Left lung (tissue), 10 donors: Measurements from ENCODE around the gene CELF4. TPM values are rescaled to one million over a fixed set of nuclear protein-coding genes. Genes with fewer than 3 reads are reported as not detected.

Source experiments
- ATAC-seq: fragments of 200-7000 bp; cut with Tn5 transposase; one replicate; pipeline ENCODE4 v1.9.1; 2020; ENCODE audit warnings: moderate library complexity
- DNase-seq, 4 donors: peaks; one replicate each; pipeline ENCODE4 v3.0.0-alpha.2; 2013 to 2020
- H3K27ac ChIP-seq, 2 donors: fragments of 200-600 bp; sonication (generic) in 1 of 2; one replicate each; pipeline versions ENCODE4 v1.5.0 to v1.8.0; 2020 to 2021
- H3K27me3 ChIP-seq, 2 donors: fragments of 200-600 bp; sonication (generic) in 1 of 2; one replicate each; pipeline versions ENCODE4 v1.5.0 to v1.8.0; 2020 to 2021
- H3K36me3 ChIP-seq, 2 donors: fragments of 200-600 bp; sonication (generic) in 1 of 2; one replicate each; pipeline versions ENCODE4 v1.5.0 to v1.8.0; 2020 to 2021
- H3K4me1 ChIP-seq, 2 donors: fragments of 200-600 bp; one replicate each; pipeline ENCODE4 v1.8.0; 2021
- H3K4me3 ChIP-seq, 2 donors: fragments of 200-600 bp; sonication (generic) in 1 of 2; one replicate each; pipeline versions ENCODE4 v1.5.0 to v1.8.0; 2020 to 2021; ENCODE audit warnings: mild to moderate bottlenecking in 1 of 2
- H3K9me3 ChIP-seq, 2 donors: fragments of 200-600 bp; sonication (generic) in 1 of 2; one replicate each; pipeline versions ENCODE4 v1.5.0 to v1.8.0; 2020 to 2021
- intact Hi-C, 2 donors: fragments of 100-400 bp; cut with DNase I; formaldehyde crosslinking; loops; one replicate each; pipeline versions ENCODE4 v1.11.2 to v1.14.2; 2022
- polyA plus RNA-seq, 6 donors: library from polyadenylated mRNA; unstranded; fragments of 120-200 nt; gene quantifications; one replicate each; pipeline ENCODE4 v1.2.1, GENCODE V29; 2013; ENCODE audit not compliant: insufficient read length in 6 of 6
- total RNA-seq, 2 donors: library from RNA; stranded (reverse); fragmentation: NEBNext Ultra II Directional; extraction: Animal tissue kit (Norgen Biotek cat#: 25700); gene quantifications; one replicate each; pipeline ENCODE4 v1.2.1, GENCODE V29; 2021
- TF ChIP-seq, protein P1 (sequence below), 2 donors: fragments of 200-600 bp; sonication (generic) in 1 of 2; IDR thresholded peaks; one replicate each; pipeline versions ENCODE4 v1.5.0 to v1.8.0; 2021; ENCODE audit warnings: antibody characterized with exemption in 2 of 2
- donor health status: DM: no; HTN: yes; CAD: no.
- donor health status: DM: no; HTN: no; CAD: no.

CELF4 gene
- total and polyA plus RNA-seq, 8 donors: 1.1 to 10.3 (median 7.4) TPM

GRCh38 chr18:37264956-37265355, 300.6 kb downstream of the CELF4 start:
- no peak overlapping the region for H3K27ac ChIP-seq
- H3K4me3 ChIP-seq: no peak overlapping the region
- no peaks in the 10 kb centered on the region for H3K36me3 ChIP-seq
- DNase-seq (peak in 1 of 4 donors; percentile 13), ATAC-seq (no peak)
- H3K27me3 ChIP-seq: peaks cover 0 to 24% of the 10 kb centered on the region in 2 donors
- H3K4me1 ChIP-seq: no peaks in the 10 kb centered on the region
- TF ChIP-seq, protein P1, sequence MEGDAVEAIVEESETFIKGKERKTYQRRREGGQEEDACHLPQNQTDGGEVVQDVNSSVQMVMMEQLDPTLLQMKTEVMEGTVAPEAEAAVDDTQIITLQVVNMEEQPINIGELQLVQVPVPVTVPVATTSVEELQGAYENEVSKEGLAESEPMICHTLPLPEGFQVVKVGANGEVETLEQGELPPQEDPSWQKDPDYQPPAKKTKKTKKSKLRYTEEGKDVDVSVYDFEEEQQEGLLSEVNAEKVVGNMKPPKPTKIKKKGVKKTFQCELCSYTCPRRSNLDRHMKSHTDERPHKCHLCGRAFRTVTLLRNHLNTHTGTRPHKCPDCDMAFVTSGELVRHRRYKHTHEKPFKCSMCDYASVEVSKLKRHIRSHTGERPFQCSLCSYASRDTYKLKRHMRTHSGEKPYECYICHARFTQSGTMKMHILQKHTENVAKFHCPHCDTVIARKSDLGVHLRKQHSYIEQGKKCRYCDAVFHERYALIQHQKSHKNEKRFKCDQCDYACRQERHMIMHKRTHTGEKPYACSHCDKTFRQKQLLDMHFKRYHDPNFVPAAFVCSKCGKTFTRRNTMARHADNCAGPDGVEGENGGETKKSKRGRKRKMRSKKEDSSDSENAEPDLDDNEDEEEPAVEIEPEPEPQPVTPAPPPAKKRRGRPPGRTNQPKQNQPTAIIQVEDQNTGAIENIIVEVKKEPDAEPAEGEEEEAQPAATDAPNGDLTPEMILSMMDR (IDR thresholded peaks at IDR 0.05): no peak
- intact Hi-C loops: no loop called here
- H3K9me3 ChIP-seq: no peaks in the 10 kb centered on the region

GRCh38 chr18:37261988-37262387, 303.6 kb downstream of the CELF4 start:
- H3K27ac ChIP-seq: no peak overlapping the region
- no peaks in the 10 kb centered on the region for H3K4me1 ChIP-seq
- no peak overlapping the region for H3K4me3 ChIP-seq
- ATAC-seq: no peak
- TF ChIP-seq, protein P1 (IDR thresholded peaks at IDR 0.05): no peak
- H3K27me3 ChIP-seq: peaks cover 0 to 42% of the 10 kb centered on the region in 2 donors
- H3K36me3 ChIP-seq: no peaks in the 10 kb centered on the region
- no peak for DNase-seq
- no peaks in the 10 kb centered on the region for H3K9me3 ChIP-seq
- intact Hi-C loops: no loop called here

DNA sequence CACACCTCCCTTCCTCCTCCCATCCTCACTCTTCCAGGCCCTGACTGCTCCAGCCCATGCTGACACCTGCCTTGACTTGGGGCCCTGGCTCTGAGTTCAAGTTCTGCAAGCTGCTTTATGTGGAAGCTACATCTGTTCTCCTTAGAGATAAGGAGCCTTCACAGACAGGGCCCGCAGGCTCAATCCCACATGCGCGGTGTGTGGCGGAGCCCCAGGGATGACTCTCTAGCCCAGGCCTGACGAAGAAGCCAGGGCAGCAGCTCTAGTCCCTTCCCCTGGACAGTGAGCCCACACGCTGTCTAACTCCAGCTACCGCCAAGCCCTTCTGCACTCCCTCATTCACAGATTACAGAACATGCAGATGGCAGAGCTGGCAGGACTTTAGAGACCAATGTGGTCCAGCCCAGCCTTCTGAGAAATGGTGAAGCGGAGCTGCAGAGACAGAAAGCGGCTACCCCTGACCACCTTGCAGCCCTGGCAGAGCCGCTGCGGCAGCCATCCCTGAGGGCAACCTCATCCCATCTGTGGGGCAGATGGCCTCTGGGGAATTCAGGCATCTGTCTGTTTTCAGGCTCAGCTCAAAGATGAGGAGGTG, 304.3 kb downstream of the CELF4 start:
- TF ChIP-seq, protein P1 (IDR thresholded peaks at IDR 0.05): no peak
- no peak for DNase-seq
- Histone ChIP-seq H3K27me3 (peaks cover 0 to 44% of the 10 kb centered on the region in 2 donors), H3K36me3 (no peaks in the 10 kb centered on the region), H3K4me1 (no peaks in the 10 kb centered on the region), H3K4me3 (no peak overlapping the region), H3K27ac (no peak overlapping the region), H3K9me3 (no peaks in the 10 kb centered on the region)
- intact Hi-C loops: no loop called here
- ATAC-seq: no peak

DNA sequence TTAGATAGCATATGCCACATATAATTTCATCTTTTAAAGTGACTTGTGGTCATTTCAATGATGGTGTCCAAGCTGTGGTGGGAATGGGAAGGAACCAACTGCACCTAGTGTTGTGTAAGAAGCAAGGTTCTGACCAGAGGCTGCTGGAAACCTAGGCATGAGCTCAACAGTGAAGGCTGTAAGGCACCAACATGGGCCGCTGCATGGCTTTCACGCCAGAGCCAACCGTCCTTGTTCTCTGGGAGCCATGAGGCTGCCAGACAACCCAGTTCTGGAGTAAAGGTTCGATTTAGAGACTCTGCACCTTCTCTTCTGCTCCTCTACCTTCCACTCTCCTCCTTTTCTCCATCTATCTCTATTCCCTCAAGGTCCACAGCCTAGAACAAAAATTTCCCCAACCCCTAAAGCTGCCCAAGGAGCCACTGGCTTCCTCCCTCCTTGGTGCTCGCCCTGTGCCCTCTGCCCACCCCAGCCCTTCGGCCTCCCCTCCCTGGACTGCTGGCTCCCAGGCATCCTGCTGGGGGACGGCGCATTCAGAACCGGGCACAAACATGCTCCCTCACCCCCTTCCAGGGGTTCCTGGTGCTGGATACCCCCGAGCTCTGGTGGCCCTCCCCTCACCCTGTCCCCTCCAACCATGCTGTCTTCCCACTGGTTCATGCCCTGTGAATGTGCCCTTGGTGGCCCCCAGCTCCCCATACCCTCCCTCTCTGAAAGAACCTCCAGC, 305.1 kb downstream of the CELF4 start:
- TF ChIP-seq, protein P1 (IDR thresholded peaks at IDR 0.05): no peak
- no peak for ATAC-seq
- H3K4me1 ChIP-seq: no peaks in the 10 kb centered on the region
- H3K9me3 ChIP-seq: no peaks in the 10 kb centered on the region
- no peaks in the 10 kb centered on the region for H3K36me3 ChIP-seq
- H3K4me3 ChIP-seq: no peak overlapping the region
- intact Hi-C loops: no loop called here
- no peak for DNase-seq
- H3K27me3 ChIP-seq: peaks cover 0 to 44% of the 10 kb centered on the region in 2 donors
- H3K27ac ChIP-seq: no peak overlapping the region

- no peaks in the 10 kb centered on the region for H3K36me3 ChIP-seq
- peaks cover 0 to 48% of the 10 kb centered on the region in 2 donors for H3K27me3 ChIP-seq
- intact Hi-C loops: no loop called here
- TF ChIP-seq, protein P1 (IDR thresholded peaks at IDR 0.05): no peak
- DNase-seq: no peak
- H3K4me1 ChIP-seq: peaks cover 0 to under 1% of the 10 kb centered on the region in 2 donors
- H3K9me3 ChIP-seq: no peaks in the 10 kb centered on the region
- ATAC-seq: no peak
- no peak overlapping the region for H3K4me3 ChIP-seq
- no peak overlapping the region for H3K27ac ChIP-seq
Observed at GRCh38 chr18:37259711-37260110, 305.9 kb downstream of the CELF4 start.
